ENCODE measurements around the gene PRSS36.

Gene PRSS36

DNA sequence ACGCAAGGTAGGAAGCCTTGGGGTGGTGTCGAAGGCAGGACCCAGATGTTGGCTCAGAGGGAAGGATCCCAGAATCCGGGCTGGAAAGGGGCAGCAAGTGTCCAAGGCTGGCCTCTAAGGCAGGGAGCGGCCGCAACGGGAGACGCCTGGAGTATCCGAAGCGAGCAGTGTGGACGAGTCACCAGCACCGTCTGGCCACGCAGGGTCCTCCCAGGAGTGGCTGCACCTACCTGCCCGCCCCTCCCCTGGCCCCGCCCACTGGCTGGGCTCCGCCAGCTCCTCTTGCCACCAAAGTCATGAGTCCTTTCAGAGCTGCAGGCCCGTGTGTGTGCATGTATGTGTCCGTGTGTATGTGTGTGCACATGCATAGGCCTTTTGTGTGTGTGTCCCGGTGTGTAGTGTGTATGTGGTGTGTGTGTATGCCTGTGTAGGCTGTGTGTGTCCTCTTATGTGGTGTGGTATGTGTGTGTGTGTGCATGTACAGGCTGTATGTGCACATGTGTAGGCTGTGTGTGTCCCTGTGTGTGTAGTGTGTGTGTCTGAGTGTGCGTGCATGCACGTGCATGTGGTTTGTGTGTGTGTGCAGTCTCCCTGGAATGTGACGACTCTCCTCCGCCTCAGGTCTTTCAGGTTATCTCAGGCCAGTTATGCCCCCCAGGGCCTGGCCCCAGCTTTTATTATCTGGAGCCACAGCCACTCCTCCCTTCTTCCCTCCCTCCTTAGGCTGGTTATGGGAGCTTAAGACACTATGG is 14.2 kb downstream of the PRSS36 start, which contains the start of gene PRSS8:
Gene PRSS8, minus strand, starts transcription at position 193 of the 752 bp plus-strand sequence. CDS start 229 bp downstream, outside the sequence.
- no peak within 1 kb of the TSS for H3K27ac ChIP-seq (ENCODE audit: low read length)
- DNase-seq = no peak

GRCh38 chr16:31134625-31135534 is 15.0 kb downstream of the PRSS36 start:
- Histone ChIP-seq H3K9ac (ENCODE audit: low read depth, low read length) (no peak overlapping the region), H3K4me3 (ENCODE audit: low read depth in 1 of 2, low read length in 2 of 2) (no peak overlapping the region)

More for the DNA sequence above, 14.2 kb downstream of the PRSS36 start, which contains the start of gene PRSS8:
- H3K79me2 ChIP-seq (ENCODE audit: insufficient read depth, low read length) = no peaks in the 10 kb centered on the region
- no peaks in the 10 kb centered on the region for H3K4me1 ChIP-seq (ENCODE audit: insufficient read depth, low read length)
- H3K4me3 ChIP-seq (ENCODE audit: low read depth in 1 of 2, low read length in 2 of 2) = no peak within 1 kb of the TSS
- no peaks in the 10 kb centered on the region for H3K9me3 ChIP-seq (ENCODE audit: insufficient read depth, low read length, severe bottlenecking)
- no peak within 1 kb of the TSS for H3K9ac ChIP-seq (ENCODE audit: low read depth, low read length)
- H3K27me3 ChIP-seq (ENCODE audit: insufficient read depth, low read length, poor library complexity) = no peaks in the 10 kb centered on the region
- no peak within 1 kb of the TSS for H2AFZ ChIP-seq (ENCODE audit: low read depth, low read length)
- H4K20me1 ChIP-seq (ENCODE audit: insufficient read depth, low read length) = no peaks in the 10 kb centered on the region
- H3K4me2 ChIP-seq (ENCODE audit: insufficient read depth, low read length) = no peak within 1 kb of the TSS
- TF ChIP-seq, protein P1, sequence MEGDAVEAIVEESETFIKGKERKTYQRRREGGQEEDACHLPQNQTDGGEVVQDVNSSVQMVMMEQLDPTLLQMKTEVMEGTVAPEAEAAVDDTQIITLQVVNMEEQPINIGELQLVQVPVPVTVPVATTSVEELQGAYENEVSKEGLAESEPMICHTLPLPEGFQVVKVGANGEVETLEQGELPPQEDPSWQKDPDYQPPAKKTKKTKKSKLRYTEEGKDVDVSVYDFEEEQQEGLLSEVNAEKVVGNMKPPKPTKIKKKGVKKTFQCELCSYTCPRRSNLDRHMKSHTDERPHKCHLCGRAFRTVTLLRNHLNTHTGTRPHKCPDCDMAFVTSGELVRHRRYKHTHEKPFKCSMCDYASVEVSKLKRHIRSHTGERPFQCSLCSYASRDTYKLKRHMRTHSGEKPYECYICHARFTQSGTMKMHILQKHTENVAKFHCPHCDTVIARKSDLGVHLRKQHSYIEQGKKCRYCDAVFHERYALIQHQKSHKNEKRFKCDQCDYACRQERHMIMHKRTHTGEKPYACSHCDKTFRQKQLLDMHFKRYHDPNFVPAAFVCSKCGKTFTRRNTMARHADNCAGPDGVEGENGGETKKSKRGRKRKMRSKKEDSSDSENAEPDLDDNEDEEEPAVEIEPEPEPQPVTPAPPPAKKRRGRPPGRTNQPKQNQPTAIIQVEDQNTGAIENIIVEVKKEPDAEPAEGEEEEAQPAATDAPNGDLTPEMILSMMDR (IDR thresholded peaks at IDR 0.05; ENCODE audit: borderline replicate concordance, extremely low read depth, low read length, poor library complexity, severe bottlenecking) = no peak
- no peak for TF ChIP-seq EZH2 (IDR thresholded peaks at IDR 0.05; ENCODE audit: borderline replicate concordance, low read depth, low read length, severe bottlenecking)
- peaks cover 14% of the 10 kb centered on the region for H3K36me3 ChIP-seq (ENCODE audit: insufficient read depth, low read length)
- no peak for ATAC-seq (ENCODE audit: insufficient read depth, low read depth)

DNA sequence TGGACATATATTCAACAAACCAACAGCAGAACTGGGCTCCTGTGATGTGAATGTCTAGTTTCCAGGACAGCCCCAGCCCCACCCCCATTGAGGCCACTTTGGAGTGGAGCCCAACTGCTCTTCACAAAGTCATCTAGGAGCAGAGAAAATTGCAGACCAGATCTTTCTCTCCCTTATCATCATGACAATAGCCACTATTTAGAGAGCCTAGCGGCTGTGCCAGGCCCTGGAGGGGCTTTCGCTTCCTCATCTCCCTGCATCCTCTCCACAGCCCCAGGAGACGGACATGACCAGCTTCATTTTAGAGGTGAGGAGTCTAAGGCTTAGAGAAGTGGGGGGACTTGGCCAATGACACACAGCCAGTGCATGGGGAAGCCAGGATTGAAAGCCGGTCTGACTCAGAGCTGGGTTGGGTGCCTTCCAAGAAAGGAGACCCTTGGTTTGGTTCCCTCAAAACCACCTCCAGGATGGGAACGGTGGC is 15.7 kb downstream of the PRSS36 start:
- DNase-seq = no peak
- H3K27ac ChIP-seq (ENCODE audit: low read length) = no peak overlapping the region
- no peaks in the 10 kb centered on the region for H3K79me2 ChIP-seq (ENCODE audit: insufficient read depth, low read length)
- no peak overlapping the region for H3K4me2 ChIP-seq (ENCODE audit: insufficient read depth, low read length)
- peaks cover 30% of the 10 kb centered on the region for H3K36me3 ChIP-seq (ENCODE audit: insufficient read depth, low read length)
- no peaks in the 10 kb centered on the region for H3K27me3 ChIP-seq (ENCODE audit: insufficient read depth, low read length, poor library complexity)
- H3K4me1 ChIP-seq (ENCODE audit: insufficient read depth, low read length) = no peaks in the 10 kb centered on the region
- no peak for ATAC-seq (ENCODE audit: insufficient read depth, low read depth)
- no peak overlapping the region for H3K9ac ChIP-seq (ENCODE audit: low read depth, low read length)
- H2AFZ ChIP-seq (ENCODE audit: low read depth, low read length) = no peak overlapping the region
- no peak for TF ChIP-seq EZH2 (IDR thresholded peaks at IDR 0.05; ENCODE audit: borderline replicate concordance, low read depth, low read length, severe bottlenecking)
- TF ChIP-seq, protein P1 (IDR thresholded peaks at IDR 0.05; ENCODE audit: borderline replicate concordance, extremely low read depth, low read length, poor library complexity, severe bottlenecking) = no peak
- no peaks in the 10 kb centered on the region for H4K20me1 ChIP-seq (ENCODE audit: insufficient read depth, low read length)
- no peak overlapping the region for H3K4me3 ChIP-seq (ENCODE audit: low read depth in 1 of 2, low read length in 2 of 2)
- H3K9me3 ChIP-seq (ENCODE audit: insufficient read depth, low read length, severe bottlenecking) = no peaks in the 10 kb centered on the region

More at GRCh38 chr16:31134625-31135534, 15.0 kb downstream of the PRSS36 start:
- H3K79me2 ChIP-seq (ENCODE audit: insufficient read depth, low read length) = no peaks in the 10 kb centered on the region
- ATAC-seq (ENCODE audit: insufficient read depth, low read depth) = no peak
- no peaks in the 10 kb centered on the region for H3K27me3 ChIP-seq (ENCODE audit: insufficient read depth, low read length, poor library complexity)
- TF ChIP-seq, protein P1 (IDR thresholded peaks at IDR 0.05; ENCODE audit: borderline replicate concordance, extremely low read depth, low read length, poor library complexity, severe bottlenecking) = no peak
- TF ChIP-seq EZH2 (IDR thresholded peaks at IDR 0.05; ENCODE audit: borderline replicate concordance, low read depth, low read length, severe bottlenecking) = no peak
- no peaks in the 10 kb centered on the region for H3K4me1 ChIP-seq (ENCODE audit: insufficient read depth, low read length)
- H3K9me3 ChIP-seq (ENCODE audit: insufficient read depth, low read length, severe bottlenecking) = no peaks in the 10 kb centered on the region
- peaks cover 22% of the 10 kb centered on the region for H3K36me3 ChIP-seq (ENCODE audit: insufficient read depth, low read length)
- H2AFZ ChIP-seq (ENCODE audit: low read depth, low read length) = no peak overlapping the region
- H3K4me2 ChIP-seq (ENCODE audit: insufficient read depth, low read length) = no peak overlapping the region
- no peaks in the 10 kb centered on the region for H4K20me1 ChIP-seq (ENCODE audit: insufficient read depth, low read length)
- H3K27ac ChIP-seq (ENCODE audit: low read length) = no peak overlapping the region
- DNase-seq = no peak

Data from DND-41 (cell line).